GM12878 (cell line): ENCODE measurements around the gene HOOK2. TPM values are rescaled to one million over a fixed set of nuclear protein-coding genes. Genes with fewer than 3 reads are reported as not detected.
A peak's percentile ranks its signal among the peaks of the same experiment; 100 is the strongest.

Source experiments
- ATAC-seq: fragments of 200-7000 bp; cut with Tn5 transposase; 3 replicates; pipeline ENCODE4 v1.9.1; 2020; ENCODE audit warnings: mild to moderate bottlenecking, moderate library complexity
- BruUV-seq: library from RNA; stranded (reverse); fragments of 400-500 nt; replicated peaks from 2 replicates; lab custom pipeline; 2021; lab: Mats Ljungman, UMichigan
- CTCF ChIA-PET: fragments of 300-600 bp; sonication (Branson Sonifier 250); formaldehyde crosslinking; extraction: SDS; loops from one replicate; lab custom pipeline; 2021; ENCODE audit warnings: inconsistent platforms; lab: Yijun Ruan, JAX
- POLR2A ChIA-PET: fragments of 350-600 bp; formaldehyde crosslinking; extraction: SDS; loops from one replicate; lab custom pipeline; 2021; ENCODE audit warnings: inconsistent platforms; lab: Charles Lee
- RAD21 ChIA-PET: fragments of 300-600 bp; sonication (Branson Sonifier 250); formaldehyde crosslinking; loops from one replicate; lab custom pipeline; 2023; ENCODE audit warnings: antibody characterized with exemption; ENCODE audit not compliant: unreplicated experiment; lab: Charles Lee
- SMC1A ChIA-PET: fragments of 300-600 bp; sonication (Branson Sonifier 250); formaldehyde crosslinking; loops from one replicate; lab custom pipeline; 2023; ENCODE audit not compliant: unreplicated experiment, uncharacterized antibody; lab: Charles Lee
- DNase-seq: peaks from one replicate; pipeline ENCODE4 v3.0.0-alpha.2; 2011; ENCODE audit warnings: low read depth, low spot score
- FAIRE-seq: peaks from 3 replicates; lab custom pipeline; 2011; peaks lifted over from hg19 to GRCh38; lab: Jason Lieb, UNC
- H2AFZ ChIP-seq: 2 replicates; pipeline ENCODE4 v1.6.0; 2011; ENCODE audit warnings: low read depth, low read length, control low read depth; ENCODE audit not compliant: control insufficient read depth
- H3K27ac ChIP-seq: 2 replicates; pipeline ENCODE4 v1.5.1; 2011; ENCODE audit warnings: control low read depth; ENCODE audit not compliant: control insufficient read depth, insufficient read depth
- H3K27me3 ChIP-seq, 2 experiments: replicated peaks in 1 of 2; 2 replicates each; pipeline versions ENCODE4 v1.6.0 to v1.6.1; 2011; ENCODE audit warnings: low read length in 1 of 2; ENCODE audit not compliant: control insufficient read depth in 2 of 2, insufficient read depth in 2 of 2
- H3K36me3 ChIP-seq, 2 experiments: 2 replicates each; pipeline ENCODE4 v1.5.1; 2011; ENCODE audit warnings: low read length in 1 of 2; ENCODE audit not compliant: control insufficient read depth in 2 of 2, insufficient read depth in 2 of 2
- H3K4me1 ChIP-seq: 2 replicates; pipeline ENCODE4 v1.6.1; 2011; ENCODE audit warnings: mild to moderate bottlenecking, low read length, moderate library complexity, mixed read lengths; ENCODE audit not compliant: control insufficient read depth, insufficient read depth
- H3K4me2 ChIP-seq: 2 replicates; pipeline ENCODE4 v1.6.0; 2011; ENCODE audit warnings: control low read depth; ENCODE audit not compliant: control insufficient read depth, insufficient read depth
- H3K4me3 ChIP-seq: fragments of 200-600 bp; sonication (generic); 2 replicates; pipeline ENCODE4 v1.5.1; 2016
- H3K79me2 ChIP-seq: 2 replicates; pipeline ENCODE4 v1.6.0; 2011; ENCODE audit warnings: low read length; ENCODE audit not compliant: control insufficient read depth, insufficient read depth
- H3K9ac ChIP-seq: 2 replicates; pipeline ENCODE4 v1.8.0; 2011; ENCODE audit warnings: low read length, control low read depth, mixed read lengths; ENCODE audit not compliant: control insufficient read depth, insufficient read depth
- H3K9me3 ChIP-seq: replicated peaks from 3 replicates; pipeline ENCODE4 v1.5.1; 2011; ENCODE audit warnings: mild to moderate bottlenecking, low read length; ENCODE audit not compliant: control insufficient read depth, insufficient read depth
- H4K20me1 ChIP-seq: 2 replicates; pipeline ENCODE4 v1.6.0; 2011; ENCODE audit not compliant: control insufficient read depth, insufficient read depth
- ATF2 ChIP-seq: IDR thresholded peaks from 2 replicates; pipeline ENCODE4 v1.6.1; 2012; ENCODE audit warnings: low read length, inconsistent platforms
- EED ChIP-seq: sonication (generic); IDR thresholded peaks from 2 replicates; pipeline ENCODE4 v1.6.1; 2016; ENCODE audit warnings: antibody characterized with exemption, low read depth
- HSF1 ChIP-seq: fragments of 150-350 bp; IDR thresholded peaks from 2 replicates; pipeline ENCODE4 v1.6.1; 2014; ENCODE audit warnings: mild to moderate bottlenecking, low read depth, low read length
- MLLT1 ChIP-seq: fragments of 450-650 bp; IDR thresholded peaks from 2 replicates; pipeline ENCODE4 v1.6.1; 2016; ENCODE audit warnings: mild to moderate bottlenecking
- MYB ChIP-seq: fragments of 150-350 bp; IDR thresholded peaks from 2 replicates; pipeline ENCODE4 v1.6.1; 2014; ENCODE audit warnings: mild to moderate bottlenecking, low read depth, low read length, borderline replicate concordance
- NBN ChIP-seq: fragments of 450-650 bp; IDR thresholded peaks from 2 replicates; pipeline ENCODE4 v1.6.1; 2016
- POU2F2 ChIP-seq: IDR thresholded peaks from 3 replicates; pipeline ENCODE4 v1.6.1; 2011; ENCODE audit warnings: low read depth, mild to moderate bottlenecking, low read length, borderline replicate concordance
- RB1 ChIP-seq: fragments of 450-650 bp; formaldehyde crosslinking; IDR thresholded peaks from 2 replicates; pipeline ENCODE4 v1.6.1; 2017; ENCODE audit warnings: mild to moderate bottlenecking, borderline replicate concordance
- SMC3 ChIP-seq: IDR thresholded peaks from 2 replicates; pipeline ENCODE4 v1.6.1; 2011; ENCODE audit warnings: low read length, improper control_type of control experiment, borderline replicate concordance
- STAT1 ChIP-seq: fragments of 450-650 bp; conservative IDR thresholded peaks from 2 replicates; pipeline ENCODE4 v1.6.1; 2014; ENCODE audit warnings: antibody characterized with exemption, mild to moderate bottlenecking
- TBL1XR1 ChIP-seq: IDR thresholded peaks from 2 replicates; pipeline ENCODE4 v1.6.1; 2012; ENCODE audit warnings: low read depth, low read length, improper control_type of control experiment
- ZNF217 ChIP-seq: fragments of 450-650 bp; IDR thresholded peaks from 2 replicates; pipeline ENCODE4 v1.6.1; 2017; ENCODE audit warnings: antibody characterized with exemption, mild to moderate bottlenecking
- ZSCAN29 ChIP-seq: fragments of 450-650 bp; IDR thresholded peaks from 2 replicates; pipeline ENCODE4 v1.6.1; 2017; ENCODE audit warnings: mild to moderate bottlenecking, moderate library complexity
- WGBS: methylation state at CpG from one replicate; pipeline ENCODE4 v1.1.6; 2016; ENCODE audit warnings: low lambda C conversion rate; ENCODE audit not compliant: insufficient replicate concordance, insufficient coverage; ENCODE audit errors: missing lambda C conversion rate; 5-methylcytosine and 5-hydroxymethylcytosine counted together
- in situ Hi-C: fragments of 300-500 bp; cut with MboI; formaldehyde crosslinking; loops from 9 replicates; pipeline ENCODE4 v1.14.3; 2018; ENCODE audit warnings: mixed read lengths
- intact Hi-C: fragments of 100-400 bp; cut with micrococcal nuclease; formaldehyde crosslinking; loops from one replicate; pipeline ENCODE4 v1.14.2; 2022; ENCODE audit not compliant: unreplicated experiment
- polyA plus RNA-seq, 11 experiments: library from polyadenylated mRNA; depleted of rRNA in 4 of 11; unstranded in 6 of 11; stranded (reverse) in 5 of 11; fragments of >200 nt; fragmentation: Nextera tagmentation in 4 of 11; fragmentation: Illumina TruSeq in 1 of 11; extraction: Ambion mirVana in 4 of 11; extraction: Trizol in 1 of 11; gene quantifications; 1 replicate in 1 of 11; 2 replicates in 10 of 11; pipeline versions ENCODE4 v1.2.1 to v1.2.3, GENCODE V29; 2011 to 2016; ENCODE audit warnings: inconsistent platforms in 2 of 11, missing spikeins in 2 of 11, low read depth in 1 of 11
- total RNA-seq, 4 experiments: library from RNA; depleted of rRNA in 3 of 4; stranded (reverse); fragments of >200 nt in 3 of 4; fragmentation: Illumina TruSeq in 1 of 4; extraction: Trizol in 1 of 4; gene quantifications; 2 replicates each; pipeline versions ENCODE4 v1.2.1 to v1.2.3, GENCODE V29; 2013 to 2021
- TF ChIP-seq, protein P1 (sequence below): IDR thresholded peaks from 2 replicates; pipeline ENCODE4 v1.6.1; 2012; ENCODE audit warnings: low read depth, low read length, improper control_type of control experiment
- TF ChIP-seq, protein P2 (sequence below): fragments of 450-650 bp; IDR thresholded peaks from 2 replicates; pipeline ENCODE4 v1.6.1; 2016; ENCODE audit warnings: mild to moderate bottlenecking

HOOK2 gene
- total and polyA plus RNA-seq, 10 of the 15 experiments (the other 5 are each of a cell fraction or from before 2014, with no cell fraction given), result 1.5 to 9.6 (median 6.2) TPM

GRCh38 chr19:12796146-12797071 is 21.1 kb upstream of the HOOK2 start:
- Histone ChIP-seq H3K9me3 (no peaks in the 10 kb centered on the region; the same call in 2 of the 3 replicates), H3K4me1 (peaks cover 22% of the 10 kb centered on the region), H3K4me3 (peak overlapping the region; percentile 14; the same call in 1 of the 2 replicates), H3K27ac (peak overlapping the region; percentile 60), H3K79me2 (peaks cover 31% of the 10 kb centered on the region), H4K20me1 (no peaks in the 10 kb centered on the region), H3K36me3 (peaks cover 0 to 1% of the 10 kb centered on the region in 2 experiments; a peak in 2 of 4 replicates), H3K27me3 (no peaks in the 10 kb centered on the region), H2AFZ (peak overlapping the region; percentile 70), H3K9ac (0 out of 2 replicates have a peak overlapping the region, but pooled peaks have one; percentile 19), H3K4me2 (peak overlapping the region; percentile 78)
- ATAC-seq, result peak; percentile 6; the same call in 2 of the 3 replicates
- no peak for DNase-seq
- SMC1A ChIA-PET, result interaction anchor here (0.7 to 11.5 kb wide), 17 partner anchors 9 to 310 kb away, joined by 3 to 240 read pairs (median 4); partner anchors contain the start of gene RNASEH2A
- RAD21 ChIA-PET, result interaction anchor here (0.7 to 11.4 kb wide), 21 partner anchors 9 to 183 kb away, joined by 3 to 303 read pairs (median 5); partner anchors contain the start of genes FBXW9, HOOK2, RNASEH2A and TRIR
- FAIRE-seq, result peak; percentile 23
- in situ Hi-C loops (loop anchor here (5.0 kb wide), 1 partner anchor 34 kb away; no protein-coding TSS in a partner anchor), intact Hi-C loops (loop anchor here (1.0 kb wide), 4 partner anchors 19 to 120 kb away; no protein-coding TSS in a partner anchor)
- POLR2A ChIA-PET, result interaction anchor here (0.5 to 8.2 kb wide), 9 partner anchors 9 to 123 kb away, joined by 3 to 303 read pairs (median 5); partner anchors contain the start of gene HOOK2
- CTCF ChIA-PET, result interaction anchor here (0.7 to 12.9 kb wide), 25 partner anchors 9 to 872 kb away, joined by 3 to 537 read pairs (median 6); partner anchors contain the start of genes CALR, DNASE2, GCDH and GET3
- no TSS peak for BruUV-seq
- WGBS, result 5% methylated on average over 18 of the region's 18 CpGs
- TF ChIP-seq RB1 (peak; percentile 86), POU2F2 (peak; percentile 71; the same call in 2 of the 3 replicates), TBL1XR1 (no peak), MLLT1 (no peak; the same call in 1 of the 2 replicates), SMC3 (peak; percentile 99), EED (0 out of 2 replicates have a peak, but pooled peaks have one; percentile 47), ZNF217 (no peak), NBN (peak; percentile 95), HSF1 (no peak), STAT1 (peak; percentile 56; the same call in 1 of the 2 replicates), ATF2 (no peak), ZSCAN29 (no peak), MYB (0 out of 2 replicates have a peak, but pooled peaks have one; percentile 28)
- TF ChIP-seq, protein P1, sequence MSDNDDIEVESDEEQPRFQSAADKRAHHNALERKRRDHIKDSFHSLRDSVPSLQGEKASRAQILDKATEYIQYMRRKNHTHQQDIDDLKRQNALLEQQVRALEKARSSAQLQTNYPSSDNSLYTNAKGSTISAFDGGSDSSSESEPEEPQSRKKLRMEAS, result 0 out of 2 replicates have a peak, but pooled peaks have one; percentile 27
- TF ChIP-seq, protein P2, sequence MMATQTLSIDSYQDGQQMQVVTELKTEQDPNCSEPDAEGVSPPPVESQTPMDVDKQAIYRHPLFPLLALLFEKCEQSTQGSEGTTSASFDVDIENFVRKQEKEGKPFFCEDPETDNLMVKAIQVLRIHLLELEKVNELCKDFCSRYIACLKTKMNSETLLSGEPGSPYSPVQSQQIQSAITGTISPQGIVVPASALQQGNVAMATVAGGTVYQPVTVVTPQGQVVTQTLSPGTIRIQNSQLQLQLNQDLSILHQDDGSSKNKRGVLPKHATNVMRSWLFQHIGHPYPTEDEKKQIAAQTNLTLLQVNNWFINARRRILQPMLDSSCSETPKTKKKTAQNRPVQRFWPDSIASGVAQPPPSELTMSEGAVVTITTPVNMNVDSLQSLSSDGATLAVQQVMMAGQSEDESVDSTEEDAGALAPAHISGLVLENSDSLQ, result no peak
